Retinal pigment epithelial cell (primary cell): ENCODE results near the gene PIRT.

Experiments used
- DNase-seq: peaks from one replicate; pipeline ENCODE4 v3.0.0-alpha.2; 2010; ENCODE audit warnings: low read depth
- H3K4me3 ChIP-seq: 2 replicates; pipeline ENCODE4 v1.5.1; 2011; ENCODE audit warnings: mild to moderate bottlenecking, low read length, control low read depth, moderate library complexity
- TF ChIP-seq, protein P1 (sequence below): conservative IDR thresholded peaks from 2 replicates; pipeline ENCODE4 v1.5.1; 2011; ENCODE audit warnings: low read depth, low read length, control low read depth, inconsistent platforms

Gene PIRT

DNA sequence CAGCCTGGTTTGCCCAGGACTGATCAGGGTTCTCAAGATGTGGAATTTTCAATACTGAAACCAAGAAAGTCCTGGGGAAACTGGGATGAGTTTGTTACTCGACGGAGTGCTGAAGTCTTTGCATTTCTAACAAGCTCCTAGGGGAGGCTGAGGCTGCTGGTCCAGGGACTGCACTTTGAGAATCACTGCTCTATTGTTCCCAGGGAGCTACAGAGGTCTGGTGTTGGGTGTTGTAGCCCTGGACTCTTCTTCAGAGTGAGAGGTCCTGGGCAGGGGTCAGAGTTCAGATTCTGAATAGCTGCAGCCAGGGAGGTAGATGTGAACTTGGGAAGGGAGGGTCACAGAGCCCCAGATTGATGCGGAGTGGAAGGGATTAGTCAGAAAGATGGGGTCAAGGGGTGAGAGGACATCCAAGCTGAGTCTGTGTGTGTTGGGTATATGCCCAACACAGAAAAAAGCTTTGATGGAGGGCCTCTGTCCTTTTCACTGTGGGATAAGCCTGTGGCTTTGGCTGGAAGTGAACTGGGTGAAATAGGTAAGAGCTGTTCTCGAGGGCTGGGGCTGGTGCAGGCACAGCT lies 48.1 kb downstream of the PIRT start:
- no peak for DNase-seq
- no peak overlapping the region for H3K4me3 ChIP-seq
- TF ChIP-seq, protein P1, sequence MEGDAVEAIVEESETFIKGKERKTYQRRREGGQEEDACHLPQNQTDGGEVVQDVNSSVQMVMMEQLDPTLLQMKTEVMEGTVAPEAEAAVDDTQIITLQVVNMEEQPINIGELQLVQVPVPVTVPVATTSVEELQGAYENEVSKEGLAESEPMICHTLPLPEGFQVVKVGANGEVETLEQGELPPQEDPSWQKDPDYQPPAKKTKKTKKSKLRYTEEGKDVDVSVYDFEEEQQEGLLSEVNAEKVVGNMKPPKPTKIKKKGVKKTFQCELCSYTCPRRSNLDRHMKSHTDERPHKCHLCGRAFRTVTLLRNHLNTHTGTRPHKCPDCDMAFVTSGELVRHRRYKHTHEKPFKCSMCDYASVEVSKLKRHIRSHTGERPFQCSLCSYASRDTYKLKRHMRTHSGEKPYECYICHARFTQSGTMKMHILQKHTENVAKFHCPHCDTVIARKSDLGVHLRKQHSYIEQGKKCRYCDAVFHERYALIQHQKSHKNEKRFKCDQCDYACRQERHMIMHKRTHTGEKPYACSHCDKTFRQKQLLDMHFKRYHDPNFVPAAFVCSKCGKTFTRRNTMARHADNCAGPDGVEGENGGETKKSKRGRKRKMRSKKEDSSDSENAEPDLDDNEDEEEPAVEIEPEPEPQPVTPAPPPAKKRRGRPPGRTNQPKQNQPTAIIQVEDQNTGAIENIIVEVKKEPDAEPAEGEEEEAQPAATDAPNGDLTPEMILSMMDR: no peak

DNA sequence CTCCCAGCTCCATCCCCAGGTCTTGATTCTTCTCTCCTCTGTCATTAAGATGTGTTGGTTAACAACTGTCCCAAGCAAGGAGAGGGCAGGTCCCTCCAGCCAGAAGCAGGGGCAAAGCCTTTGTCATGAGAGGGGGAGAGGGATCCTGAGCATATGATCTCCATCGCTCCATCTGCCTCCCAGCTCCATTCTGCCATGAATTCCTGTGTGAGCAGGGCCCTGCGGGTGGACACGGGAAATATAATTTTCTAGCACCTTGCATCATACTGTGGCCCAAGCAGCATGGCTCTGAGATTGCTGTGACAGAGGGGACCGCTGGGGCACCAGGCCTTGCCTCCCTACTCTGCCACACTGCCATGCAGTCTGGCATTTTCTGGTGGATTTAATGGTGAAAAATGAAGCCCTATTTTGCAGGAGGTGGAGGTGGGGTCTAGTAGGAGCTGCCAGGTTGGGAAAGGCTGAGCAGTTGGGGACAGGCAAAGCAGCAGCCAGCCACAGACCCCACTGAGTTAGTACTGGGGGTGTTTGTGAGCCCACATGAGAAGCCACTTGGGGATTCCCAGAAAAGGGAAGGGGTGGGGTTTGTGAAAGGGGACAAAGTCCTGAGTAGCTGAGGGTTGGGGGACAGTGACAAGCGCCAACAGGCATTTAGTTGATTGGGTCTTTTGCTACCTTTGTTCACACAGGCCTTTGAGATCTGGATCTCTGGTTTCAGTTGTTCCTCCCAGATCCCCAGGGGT lies 50.4 kb downstream of the PIRT start:
- no peak for DNase-seq
- TF ChIP-seq, protein P1: no peak
- no peak overlapping the region for H3K4me3 ChIP-seq

DNA sequence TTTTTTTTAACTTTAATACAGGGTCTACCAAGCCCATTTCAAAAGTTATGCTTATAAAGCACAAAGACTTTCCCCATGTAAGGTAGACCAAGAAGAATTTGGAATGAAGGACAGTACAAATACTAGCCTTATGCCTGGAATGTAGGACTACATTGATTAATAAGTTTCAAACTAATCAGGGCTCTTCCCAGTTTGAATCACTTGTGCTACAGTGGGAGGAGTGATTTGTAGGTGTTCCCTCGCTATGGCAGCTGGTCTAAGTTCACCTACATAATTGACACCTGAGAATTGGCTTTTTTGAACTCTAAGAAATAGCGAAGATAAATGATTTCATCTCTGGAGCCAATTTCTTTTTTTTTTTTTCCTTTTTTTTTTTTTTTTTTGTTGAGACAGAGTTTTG lies 52.6 kb downstream of the PIRT start:
- H3K4me3 ChIP-seq: no peak overlapping the region
- TF ChIP-seq, protein P1: no peak
- DNase-seq: no peak

DNA sequence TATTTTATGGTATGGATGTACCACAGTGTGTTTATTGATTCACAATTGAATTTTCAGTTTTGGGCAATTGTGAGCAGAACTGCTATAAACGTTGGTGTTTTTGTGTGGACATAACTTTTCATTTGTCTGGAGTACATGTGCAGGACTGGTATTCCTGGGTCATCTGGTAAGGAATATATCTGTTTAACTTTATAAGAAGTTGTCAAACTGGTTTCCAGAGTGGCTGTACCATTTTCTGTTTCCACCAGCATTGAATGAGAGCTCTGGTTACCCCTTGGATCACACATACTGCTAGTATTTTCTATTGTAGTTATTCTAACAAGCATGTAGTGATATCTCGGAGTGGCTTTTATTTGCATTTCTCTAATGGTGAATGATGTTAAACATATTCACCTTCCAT lies 58.3 kb downstream of the PIRT start:
- no peak for DNase-seq

DNA sequence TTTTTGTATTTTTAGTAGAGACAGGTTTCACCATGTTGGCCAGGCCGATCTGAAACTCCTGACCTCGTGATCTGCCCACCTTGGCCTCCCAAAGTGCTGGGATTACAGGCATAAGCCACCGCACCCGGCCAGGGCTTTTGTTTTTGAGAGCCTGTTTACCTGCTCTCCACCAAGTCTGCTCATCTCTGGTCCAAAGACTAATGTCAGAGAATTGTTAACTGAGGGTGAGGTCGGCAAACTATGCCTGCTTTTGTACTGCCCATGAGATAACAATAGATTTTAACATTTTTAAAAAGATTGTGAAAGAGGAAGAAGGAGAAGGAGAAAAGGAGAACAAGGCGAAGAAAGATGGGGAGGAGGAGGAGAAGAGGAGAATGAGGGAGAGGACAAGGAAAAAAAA lies 60.0 kb downstream of the PIRT start:
- TF ChIP-seq, protein P1: no peak

More for the DNA sequence above, 58.3 kb downstream of the PIRT start:
- TF ChIP-seq, protein P1: no peak
- H3K4me3 ChIP-seq: no peak overlapping the region

DNA sequence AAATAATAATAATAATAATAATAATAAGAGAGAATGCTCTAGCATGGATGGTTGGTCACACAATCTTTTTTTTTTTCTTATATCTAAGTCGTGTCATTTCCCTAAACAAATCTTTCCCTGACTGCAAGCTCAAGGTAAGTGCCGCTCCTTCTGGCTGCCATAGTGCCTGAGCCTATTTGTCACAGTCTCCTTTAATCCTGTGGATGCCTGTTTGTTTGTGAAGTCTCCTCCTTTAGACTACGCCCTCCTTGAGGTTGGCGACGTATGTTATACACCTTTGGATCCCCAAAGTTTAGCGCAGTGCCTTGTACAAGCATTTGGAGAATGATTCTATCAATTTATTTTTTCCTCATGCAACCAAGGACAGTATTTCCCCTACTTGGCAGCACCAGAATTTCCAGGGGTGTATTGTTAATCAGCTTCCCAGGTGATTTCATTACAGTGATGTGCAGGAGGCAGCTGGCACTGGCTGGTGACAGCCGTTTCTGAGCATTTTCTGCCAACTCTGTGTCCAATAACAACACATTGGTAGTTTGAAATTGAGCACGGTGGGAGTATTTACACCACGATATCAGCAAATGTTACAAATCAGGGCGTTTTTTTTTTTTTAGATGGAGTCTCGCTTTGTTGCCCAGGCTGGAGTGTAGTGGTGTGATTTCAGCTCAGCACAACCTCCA lies 60.6 kb downstream of the PIRT start:
- H3K4me3 ChIP-seq: no peak overlapping the region
- TF ChIP-seq, protein P1: no peak
- no peak for DNase-seq

More for the DNA sequence above, 60.0 kb downstream of the PIRT start:
- H3K4me3 ChIP-seq: no peak overlapping the region
- no peak for DNase-seq
